GM19043 (cell line): ENCODE results near the gene ZC3H8.

Source experiments
- ATAC-seq: cut with Tn5 transposase; IDR thresholded peaks from one replicate; pipeline ENCODE4 v1.9.1; 2021; ENCODE audit warnings: low read depth; ENCODE audit not compliant: unreplicated experiment

ZC3H8 gene

DNA sequence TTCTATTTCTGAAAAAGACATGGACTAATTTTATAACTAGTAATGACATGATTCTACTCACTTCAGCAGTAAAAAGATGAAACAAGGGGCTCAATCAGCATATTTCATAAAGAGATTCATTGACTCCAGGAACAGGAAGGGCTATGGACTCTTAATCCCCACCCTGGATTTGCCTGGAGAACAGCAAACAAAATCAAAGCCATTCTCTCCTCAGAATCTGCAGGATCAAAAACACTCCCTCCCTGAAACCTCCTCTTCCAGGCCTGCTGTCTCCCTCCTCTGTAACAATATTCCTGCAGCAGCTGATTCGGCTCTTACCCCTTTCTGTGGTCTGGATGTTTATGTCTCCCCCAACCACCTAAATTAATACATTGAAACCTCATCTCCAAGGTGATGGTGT lies 57.0 kb downstream of the ZC3H8 start:
- no peak for ATAC-seq

DNA sequence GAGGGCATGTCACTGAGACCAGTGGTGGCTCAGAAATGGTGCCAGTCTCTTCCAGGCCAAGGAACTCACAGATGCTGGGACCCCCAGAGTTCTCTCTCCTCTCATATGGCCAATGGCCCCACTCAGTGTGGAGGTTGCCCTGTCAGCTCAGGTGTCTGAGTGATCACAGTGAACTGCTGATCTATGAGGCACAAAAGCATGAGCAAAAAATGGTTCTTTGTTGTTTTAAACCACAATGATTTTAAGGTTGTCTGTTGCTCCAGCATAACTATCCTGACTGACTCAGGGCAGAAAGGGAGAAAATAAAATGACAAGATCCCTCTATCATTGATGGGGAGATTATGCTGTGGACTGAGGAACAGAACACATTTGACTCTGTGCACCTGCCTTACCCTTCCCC lies 58.9 kb downstream of the ZC3H8 start:
- ATAC-seq = no peak

DNA sequence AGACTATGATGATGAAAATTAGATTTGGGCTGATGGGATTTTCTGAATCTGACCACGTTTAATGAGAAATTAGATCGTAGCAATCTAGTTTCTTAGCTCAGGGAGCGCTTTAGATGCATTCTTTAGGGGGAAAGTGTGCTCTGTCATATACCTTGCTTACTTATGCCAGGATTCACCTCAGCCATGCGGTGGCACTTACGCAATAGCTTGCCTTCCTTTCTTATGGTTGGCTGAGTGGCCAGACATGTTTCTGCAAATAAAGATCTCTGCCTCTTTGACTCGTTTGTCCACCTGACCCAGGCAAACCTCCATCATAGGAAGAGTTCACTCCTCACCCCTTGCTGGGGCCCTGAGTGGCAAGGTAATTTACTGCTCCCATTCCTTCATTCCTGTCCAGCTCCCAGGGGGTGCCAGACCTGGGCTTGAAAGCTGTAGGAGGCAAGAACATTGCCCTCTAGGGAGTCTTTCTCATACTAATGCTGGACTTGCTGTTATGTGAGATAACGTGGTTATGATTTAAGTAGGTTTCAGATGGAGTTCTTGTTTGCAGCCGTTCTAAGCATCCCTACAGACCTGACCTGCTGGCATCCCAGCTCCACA lies 59.6 kb downstream of the ZC3H8 start:
- no peak for ATAC-seq

DNA sequence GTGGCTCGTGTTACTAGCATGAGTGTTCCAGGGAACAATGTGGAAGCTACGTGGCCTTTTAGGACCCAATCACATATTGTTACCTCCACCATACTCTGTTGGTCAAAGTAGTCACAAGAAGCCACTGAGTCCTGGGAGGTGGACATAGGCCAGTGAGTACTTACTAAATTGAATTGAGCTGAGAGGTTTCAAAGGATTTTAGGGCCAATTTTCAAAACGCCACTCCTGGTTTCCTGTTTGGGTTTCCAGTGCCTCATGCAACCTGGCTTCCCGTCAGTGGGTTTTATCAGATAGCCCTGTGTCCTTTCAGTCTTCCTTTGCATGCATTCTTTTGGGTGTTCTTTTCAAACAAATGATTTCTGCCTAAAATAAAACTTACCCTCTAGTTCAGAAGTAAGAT lies 60.4 kb downstream of the ZC3H8 start:
- ATAC-seq = no peak

DNA sequence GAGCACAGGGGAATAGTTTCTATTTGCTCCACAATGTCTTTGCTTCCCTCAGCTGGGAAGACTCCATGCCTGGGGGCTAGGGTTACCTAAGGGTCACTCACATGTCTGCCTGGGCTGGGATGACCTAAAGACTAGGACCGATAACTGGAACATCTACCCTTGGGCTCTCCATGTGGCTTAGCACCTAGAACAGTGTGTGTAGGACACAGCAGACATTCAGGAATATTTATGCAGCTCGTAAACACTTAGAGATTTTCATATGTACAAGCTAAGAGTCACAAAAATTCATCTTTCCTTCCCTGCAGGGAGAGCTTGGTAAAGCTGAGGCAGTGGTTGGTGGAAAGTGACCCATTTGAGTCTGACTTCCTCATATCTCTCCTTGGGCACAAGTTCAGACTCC lies 60.8 kb downstream of the ZC3H8 start:
- ATAC-seq = no peak

DNA sequence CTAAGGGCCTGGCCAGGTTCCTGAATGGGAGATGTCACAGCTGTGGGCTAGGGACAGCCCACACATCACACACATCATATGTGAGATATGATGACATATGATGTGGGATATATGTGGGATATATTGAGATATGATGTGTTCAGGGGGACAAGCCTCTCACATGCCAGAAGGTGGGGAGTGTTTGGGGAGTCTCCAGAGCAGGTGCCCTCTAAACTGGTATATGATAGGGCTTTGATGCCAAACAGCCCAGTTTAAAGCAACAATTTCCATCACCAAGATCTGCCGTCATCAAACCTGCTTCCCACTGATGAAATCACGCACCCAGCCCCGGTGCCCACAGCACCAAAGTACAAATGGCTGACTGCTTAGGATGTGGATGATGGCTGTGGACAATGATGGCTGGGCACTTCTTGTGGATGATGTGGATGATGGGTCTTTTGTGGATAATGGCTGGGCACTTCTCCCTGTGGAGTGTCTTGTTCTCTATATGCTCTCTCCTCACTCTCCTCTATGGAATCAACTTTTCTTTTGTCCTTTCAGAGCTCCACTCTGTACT lies 65.8 kb downstream of the ZC3H8 start:
- no peak for ATAC-seq

DNA sequence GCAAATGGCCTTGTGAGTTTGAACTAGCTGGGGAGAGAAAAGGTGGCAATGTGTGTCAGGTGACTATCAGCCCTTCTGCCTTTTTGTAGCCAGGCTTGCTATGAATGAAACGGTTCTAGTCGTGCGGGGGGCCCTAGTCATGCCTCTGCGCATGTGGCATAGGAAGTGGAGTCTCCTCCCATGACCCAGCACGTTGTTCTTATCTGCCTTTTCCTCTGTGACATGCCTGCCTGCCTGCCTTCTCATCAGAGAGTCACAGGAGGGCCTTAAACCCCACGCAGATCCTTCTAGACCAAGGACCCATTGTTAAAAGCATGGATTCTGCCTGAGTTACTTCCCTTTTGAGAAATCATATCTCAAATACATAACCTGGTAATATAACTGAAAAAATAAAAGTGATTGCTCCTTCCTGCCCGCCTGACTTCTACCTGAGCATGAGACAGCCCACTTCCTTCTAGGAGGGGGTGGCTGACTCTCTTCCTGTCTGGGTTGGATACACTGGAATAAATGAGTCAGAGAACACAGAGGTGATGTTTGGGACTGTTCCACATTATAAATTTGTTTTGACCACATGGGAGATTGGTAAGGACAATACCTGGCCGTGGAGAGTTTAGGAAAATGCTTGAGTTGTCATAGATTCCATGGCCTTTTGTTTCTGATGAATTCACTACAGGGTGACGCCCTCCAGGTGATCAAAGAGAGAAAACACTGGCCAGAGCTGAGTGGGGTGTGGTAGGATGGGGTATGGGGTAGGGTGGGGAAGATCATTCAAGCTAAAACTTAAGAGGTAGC lies 66.8 kb downstream of the ZC3H8 start:
- ATAC-seq = no peak

DNA sequence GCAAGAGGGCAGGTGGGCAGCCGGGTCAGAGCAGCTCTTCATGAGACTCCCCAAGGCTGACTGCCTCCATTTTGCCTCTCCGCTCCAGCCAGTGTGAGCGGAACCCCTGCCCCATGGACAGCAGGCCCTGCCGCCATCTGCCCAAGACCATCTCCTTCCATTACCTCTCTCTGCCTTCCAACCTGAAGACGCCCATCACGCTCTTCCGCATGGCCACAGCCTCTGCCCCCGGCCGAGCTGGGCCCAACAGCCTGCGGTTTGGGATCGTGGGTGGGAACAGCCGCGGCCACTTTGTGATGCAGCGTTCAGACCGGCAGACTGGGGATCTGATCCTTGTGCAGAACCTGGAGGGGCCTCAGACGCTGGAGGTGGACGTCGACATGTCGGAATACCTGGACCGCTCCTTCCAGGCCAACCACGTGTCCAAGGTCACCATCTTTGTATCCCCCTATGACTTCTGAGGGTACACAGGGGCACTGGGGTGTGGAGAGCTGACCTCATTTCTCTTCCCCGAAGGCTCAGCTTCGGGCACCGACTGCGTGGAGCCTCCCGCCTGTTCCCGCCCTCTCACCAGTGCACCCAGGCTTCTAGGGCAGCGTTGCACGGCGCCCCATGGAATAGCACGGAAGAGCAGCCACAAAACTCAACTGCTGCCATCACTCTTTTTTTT lies 67.7 kb downstream of the ZC3H8 start:
- no peak for ATAC-seq

DNA sequence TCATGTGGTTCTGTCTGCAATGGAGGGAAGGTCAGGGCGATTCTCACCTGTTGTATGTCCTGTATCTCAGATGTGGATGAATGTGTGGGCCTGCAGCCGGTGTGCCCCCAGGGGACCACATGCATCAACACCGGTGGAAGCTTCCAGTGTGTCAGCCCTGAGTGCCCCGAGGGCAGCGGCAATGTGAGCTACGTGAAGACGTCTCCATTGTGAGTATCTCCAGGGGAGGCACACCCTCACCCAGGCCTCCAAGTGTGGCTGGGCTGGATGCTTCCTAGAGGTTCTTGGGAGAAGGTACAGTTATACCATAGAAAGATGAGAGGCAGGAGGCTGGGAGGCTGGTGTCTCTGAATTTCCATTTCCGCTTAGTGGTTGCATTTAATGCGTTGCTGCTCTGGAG lies 69.7 kb downstream of the ZC3H8 start:
- ATAC-seq = no peak

DNA sequence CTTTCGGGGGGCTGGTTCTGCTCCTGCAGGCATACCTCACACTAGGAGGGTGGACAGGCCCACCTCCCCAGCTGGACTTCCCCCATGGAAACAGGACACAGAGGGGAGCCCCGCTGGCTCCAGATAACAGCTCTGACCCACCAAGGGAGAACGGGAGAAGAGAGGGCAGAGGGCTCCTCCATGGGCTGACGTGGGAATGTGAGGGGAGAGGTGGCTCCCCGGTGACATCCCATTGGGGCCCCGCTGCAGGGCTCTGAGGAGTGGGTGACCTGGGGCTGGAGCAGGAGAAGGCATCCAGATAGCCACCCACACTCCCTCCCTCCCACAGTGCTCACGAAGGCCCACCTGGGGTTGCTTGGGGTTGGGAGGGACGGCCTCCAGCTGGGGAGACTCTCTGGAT lies 70.7 kb downstream of the ZC3H8 start:
- no peak for ATAC-seq

DNA sequence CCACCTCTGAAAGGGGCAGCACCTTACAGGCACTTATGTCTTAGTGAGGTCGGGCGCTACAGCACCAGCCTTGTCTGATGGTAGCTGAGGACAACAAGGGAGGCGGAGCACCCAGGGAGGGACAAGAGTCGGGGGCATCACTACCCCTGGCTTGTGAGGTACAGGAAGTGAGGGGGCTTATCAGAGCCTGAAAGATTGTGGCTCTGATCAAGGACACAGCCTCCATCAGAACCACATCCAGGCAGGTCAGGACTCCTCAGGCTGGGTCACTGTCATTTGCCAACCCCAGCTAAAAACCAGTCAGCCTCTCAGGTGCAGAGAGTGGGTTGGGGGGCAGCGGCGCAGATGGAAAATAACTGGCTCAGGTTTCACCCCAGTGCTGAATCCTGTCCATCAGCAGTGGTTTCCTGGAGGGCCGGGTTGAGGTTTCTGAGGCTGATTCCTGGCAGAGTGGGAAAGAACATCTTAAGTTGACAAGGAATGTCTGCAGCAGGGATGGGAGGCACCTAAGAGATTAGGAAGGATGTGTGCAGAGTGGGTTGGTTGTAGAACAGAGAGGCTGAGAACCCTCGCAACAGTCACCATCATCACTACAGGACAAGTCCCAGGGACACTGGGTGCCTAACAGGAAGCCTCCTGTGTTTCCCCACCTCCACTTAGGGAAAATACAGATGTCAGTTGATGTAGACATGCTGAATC lies 71.4 kb downstream of the ZC3H8 start:
- ATAC-seq = no peak

DNA sequence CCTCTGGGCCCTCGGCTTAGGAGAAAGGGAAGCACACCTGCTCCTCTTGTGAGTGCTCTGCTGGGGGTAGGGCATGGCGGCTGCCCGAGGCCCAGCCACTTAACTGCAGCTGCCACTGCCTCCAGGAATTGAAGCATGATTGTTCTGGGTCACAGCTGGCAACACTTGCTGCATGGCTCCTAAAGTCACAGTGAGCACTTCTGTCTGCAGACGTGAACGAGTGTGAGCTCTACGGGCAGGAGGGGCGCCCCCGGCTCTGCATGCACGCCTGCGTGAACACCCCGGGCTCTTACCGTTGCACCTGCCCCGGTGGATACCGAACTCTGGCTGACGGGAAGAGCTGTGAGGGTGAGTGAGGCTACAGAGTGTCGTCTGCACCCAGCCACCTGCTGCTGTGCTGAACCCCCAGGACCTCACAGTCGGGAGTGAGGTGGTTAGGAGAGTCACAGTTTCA lies 72.2 kb downstream of the ZC3H8 start:
- ATAC-seq = no peak

DNA sequence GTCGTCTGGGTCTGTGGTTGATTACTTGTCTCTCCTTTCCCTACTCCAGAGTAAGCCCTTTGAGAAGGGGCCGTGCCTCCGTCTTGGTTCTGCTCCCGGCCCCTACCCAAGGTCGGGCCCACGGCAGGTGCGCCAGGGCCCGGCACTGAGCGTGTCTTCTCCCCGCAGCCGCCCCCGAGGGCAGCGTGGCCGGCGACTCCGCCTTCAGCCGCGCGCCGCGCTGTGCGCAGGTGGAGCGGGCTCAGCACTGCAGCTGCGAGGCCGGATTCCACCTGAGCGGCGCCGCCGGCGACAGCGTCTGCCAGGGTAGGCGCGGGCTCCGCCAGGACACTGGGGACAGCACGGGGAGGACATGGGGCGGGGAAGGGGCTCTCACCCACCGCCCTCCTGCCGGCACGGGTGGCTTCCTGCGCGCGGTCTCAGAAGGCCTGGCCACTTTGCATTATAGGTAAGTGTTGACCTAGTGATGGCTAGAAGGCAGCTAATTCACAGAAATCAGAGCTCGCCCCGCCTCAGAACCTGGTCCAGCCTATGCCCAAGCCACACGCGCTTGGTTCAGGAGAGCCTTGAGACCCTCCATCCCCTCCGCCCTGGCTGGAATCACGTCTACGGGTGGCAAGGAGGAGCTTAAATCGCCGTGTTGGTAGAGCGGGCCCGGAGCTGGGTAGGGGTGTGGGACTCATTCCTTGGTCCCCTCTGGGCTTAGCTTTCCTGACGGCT lies 73.1 kb downstream of the ZC3H8 start:
- ATAC-seq = no peak

DNA sequence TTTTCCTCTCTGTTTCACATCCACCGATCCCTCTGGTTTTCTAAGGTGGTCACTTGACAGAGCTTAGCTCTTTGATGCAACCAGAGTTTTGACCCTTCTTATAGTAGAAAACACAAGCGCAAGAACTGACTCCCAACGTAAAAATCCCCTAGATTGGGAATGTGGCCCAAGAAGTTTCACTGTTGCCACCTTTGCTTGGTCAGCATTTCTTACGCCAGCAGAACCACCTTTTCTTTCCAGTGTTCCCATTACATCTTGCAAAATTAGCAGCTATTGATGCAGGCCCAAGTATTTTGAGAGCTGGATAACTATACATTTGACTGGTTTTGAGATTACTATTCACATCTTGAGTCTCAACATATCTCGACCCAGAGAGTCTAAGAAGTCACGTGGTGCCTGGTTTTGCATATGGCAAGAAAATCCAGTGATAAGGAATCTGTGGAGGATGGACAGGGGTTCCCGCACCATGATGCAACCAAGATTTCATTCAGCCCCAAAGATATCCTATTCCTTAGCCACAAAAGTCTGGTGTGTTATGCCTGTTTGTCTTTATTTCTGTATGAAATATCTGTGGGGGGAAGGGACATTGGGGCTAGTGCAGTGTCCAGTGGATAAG lies 78.8 kb downstream of the ZC3H8 start:
- ATAC-seq = no peak

DNA sequence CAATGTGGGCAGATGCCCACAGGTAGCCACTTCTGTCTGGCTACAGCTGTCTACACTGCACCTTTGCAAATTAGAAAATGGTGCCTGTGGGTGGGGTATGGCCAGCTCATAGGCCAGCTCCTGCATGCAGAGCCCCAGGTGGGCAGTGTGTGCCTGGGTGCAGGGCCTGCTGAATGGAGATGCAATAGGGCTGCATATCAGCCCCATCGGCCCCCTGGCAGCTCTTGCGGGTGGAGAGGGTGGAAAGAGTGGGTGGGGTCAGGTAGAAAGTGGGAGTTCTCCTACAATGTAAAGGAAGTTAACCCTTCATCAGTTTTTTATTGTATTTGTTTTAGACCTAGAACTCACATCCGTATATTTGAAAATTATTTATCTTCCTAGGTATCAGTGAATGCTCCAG lies 79.5 kb downstream of the ZC3H8 start:
- ATAC-seq = no peak

DNA sequence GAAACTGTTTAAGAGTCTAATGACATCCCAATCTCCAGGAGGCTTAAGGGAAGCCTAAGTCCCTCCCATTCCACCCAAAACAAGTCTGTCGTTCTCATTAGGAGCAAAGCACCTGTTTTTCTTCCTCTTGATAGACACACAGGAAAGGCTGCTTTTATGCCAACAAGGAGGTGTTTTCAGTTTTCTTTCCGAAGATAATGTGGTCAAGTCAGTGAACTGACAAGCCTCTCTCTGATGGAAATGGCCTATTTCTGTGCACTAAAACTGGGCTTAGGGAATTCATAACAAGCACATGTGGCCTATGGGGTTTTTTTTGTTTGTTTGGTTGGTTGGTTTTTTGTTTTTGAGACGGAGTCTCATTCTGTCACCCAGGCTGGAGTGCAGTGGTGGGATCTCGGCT lies 80.5 kb downstream of the ZC3H8 start:
- ATAC-seq = no peak

DNA sequence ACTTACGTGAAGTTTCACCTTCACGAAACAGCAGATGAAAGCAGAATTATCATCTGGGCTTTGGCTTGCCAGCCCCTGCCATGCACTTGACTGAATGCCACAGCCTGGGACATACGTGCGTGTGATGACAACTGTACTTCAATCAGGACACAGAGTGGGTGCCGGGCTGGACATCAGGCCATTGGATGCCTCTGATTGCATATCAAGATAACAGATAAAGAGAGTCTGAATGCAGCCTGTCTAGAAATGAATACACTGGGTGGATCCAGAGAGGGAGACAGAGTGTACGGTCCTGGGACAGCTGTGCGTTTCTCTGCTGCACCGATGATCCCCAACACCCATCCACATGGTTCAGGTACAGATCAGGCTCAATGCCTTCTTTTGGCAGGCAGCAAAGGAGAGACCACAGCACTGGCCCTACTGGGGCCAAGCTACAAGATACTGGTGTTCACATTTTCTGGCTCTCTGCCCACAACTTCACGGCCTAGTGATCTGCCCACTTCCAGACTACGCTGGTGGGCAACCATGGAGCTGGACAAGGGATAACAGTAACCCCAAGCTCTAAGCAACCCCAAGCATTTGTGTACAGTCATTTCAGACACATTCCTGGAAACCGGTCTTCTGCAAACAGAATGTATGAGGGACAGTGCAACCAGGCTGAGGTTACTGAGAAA lies 81.1 kb downstream of the ZC3H8 start:
- ATAC-seq = no peak

DNA sequence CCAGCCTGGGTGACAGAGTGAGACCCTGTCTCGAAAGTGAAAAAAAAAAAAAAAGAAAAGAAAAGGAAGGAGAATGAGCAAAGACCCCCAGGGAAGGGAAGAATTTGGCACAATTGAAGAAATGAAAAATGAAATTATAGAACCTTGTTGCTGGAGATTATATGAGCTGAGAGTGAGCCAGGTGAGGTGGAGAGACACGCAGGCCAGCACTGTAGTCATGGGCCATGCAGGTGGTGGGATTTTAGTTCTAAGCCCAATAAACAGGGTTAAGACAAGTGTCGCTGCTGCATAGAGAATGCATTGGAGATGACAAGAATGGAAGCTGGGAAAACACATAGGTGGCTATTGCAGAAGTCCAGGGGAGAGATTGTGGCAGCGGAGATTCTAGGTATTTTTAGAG lies 84.3 kb downstream of the ZC3H8 start:
- ATAC-seq = no peak

DNA sequence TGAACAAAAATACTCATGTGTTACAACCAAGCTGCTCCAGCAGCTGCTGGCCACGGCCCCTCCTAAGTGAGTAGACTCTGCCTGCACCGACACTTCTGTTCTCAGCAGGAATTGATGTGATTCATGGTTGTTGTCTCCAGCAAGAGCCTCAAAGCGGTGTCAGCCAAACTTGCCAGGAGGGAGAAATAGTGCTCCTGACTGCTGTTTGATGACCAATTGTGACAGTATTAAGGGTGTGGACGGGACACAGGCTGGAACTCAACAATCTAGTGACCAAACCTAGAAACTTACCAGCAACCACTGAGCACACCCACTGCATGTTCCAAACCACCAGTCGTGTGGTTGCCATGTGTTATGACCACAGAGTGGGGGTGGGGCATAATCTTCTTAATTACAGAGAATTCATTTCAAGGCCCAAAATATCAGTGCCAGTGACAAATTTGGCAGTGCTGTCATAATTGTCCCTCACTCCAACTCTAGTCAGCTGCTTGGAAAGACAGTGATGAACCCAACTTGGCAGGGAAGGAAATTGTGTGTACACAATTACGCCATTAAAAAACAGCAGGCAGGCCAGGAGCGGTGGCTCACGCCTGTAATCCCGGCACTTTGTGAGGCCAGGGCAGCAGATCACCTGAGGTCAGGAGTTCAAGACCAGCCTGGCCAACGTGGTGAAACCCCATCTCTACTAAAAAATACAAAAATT lies 86.3 kb downstream of the ZC3H8 start:
- ATAC-seq = no peak
